Effector CD8-positive, alpha-beta T cell (primary cell): ENCODE results near the gene ULK1.
"Not testable (repeated sequence)": the region's sequence is repeated elsewhere in the genome, so short reads cannot be mapped to it uniquely, and the experiment has no call there.

ENCODE experiments used
- DNase-seq: peaks from one replicate; lab custom pipeline; 2025; lab: John Stamatoyannopoulos, UW

ULK1 gene

GRCh38 chr12:131941987-131942341 is 47.5 kb downstream of the ULK1 start:
- DNase-seq, result no peak

- DNase-seq, result no peak
Observed at GRCh38 chr12:131942671-131943070, 48.2 kb downstream of the ULK1 start.

- DNase-seq, result no peak
Observed at GRCh38 chr12:131943389-131943788, 49.0 kb downstream of the ULK1 start.

GRCh38 chr12:131943876-131944275 is 49.5 kb downstream of the ULK1 start:
- DNase-seq, result no peak

GRCh38 chr12:131944601-131945251 is 50.3 kb downstream of the ULK1 start:
- DNase-seq, result no peak

- DNase-seq, result no peak
Observed at GRCh38 chr12:131946757-131947156, 52.3 kb downstream of the ULK1 start.

GRCh38 chr12:131947482-131948027 is 53.1 kb downstream of the ULK1 start:
- DNase-seq, result no peak

GRCh38 chr12:131948166-131948712 is 53.8 kb downstream of the ULK1 start:
- no peak for DNase-seq

GRCh38 chr12:131948713-131949430 is 54.5 kb downstream of the ULK1 start:
- DNase-seq, result not testable (repeated sequence)

- DNase-seq, result peak; percentile 88
Observed at GRCh38 chr12:131949431-131950181, 55.2 kb downstream of the ULK1 start, which contains the start of gene EP400. Gene EP400 (plus strand): TSS chr12:131949942. CDS start chr12:131960620, 10,678 bp downstream.

- DNase-seq, result peak; percentile 34
Observed at GRCh38 chr12:131950182-131950913, 55.9 kb downstream of the ULK1 start.

GRCh38 chr12:131953810-131954209 is 59.4 kb downstream of the ULK1 start:
- DNase-seq, result not testable (repeated sequence)

GRCh38 chr12:131954460-131954859 is 60.0 kb downstream of the ULK1 start:
- not testable (repeated sequence) for DNase-seq

- no peak for DNase-seq
Observed at GRCh38 chr12:131959116-131959515, 64.7 kb downstream of the ULK1 start.

GRCh38 chr12:131959641-131960589 is 65.5 kb downstream of the ULK1 start:
- DNase-seq, result no peak

- DNase-seq, result not testable (repeated sequence)
Observed at GRCh38 chr12:131960590-131961325, 66.3 kb downstream of the ULK1 start.

- DNase-seq, result not testable (repeated sequence)
Observed at GRCh38 chr12:131961328-131961727, 66.9 kb downstream of the ULK1 start.

- DNase-seq, result no peak
Observed at GRCh38 chr12:131962069-131962468, 67.6 kb downstream of the ULK1 start.

GRCh38 chr12:131963381-131963780 is 69.0 kb downstream of the ULK1 start:
- no peak for DNase-seq

- no peak for DNase-seq
Observed at GRCh38 chr12:131965073-131965472, 70.7 kb downstream of the ULK1 start.
